GM21576 (cell line): Measurements from ENCODE around the gene GADD45G.

ENCODE experiments used
- ATAC-seq: cut with Tn5 transposase; IDR thresholded peaks from one replicate; pipeline ENCODE4 v1.9.1; 2021; ENCODE audit warnings: mild to moderate bottlenecking, moderate library complexity; ENCODE audit not compliant: unreplicated experiment

The GADD45G gene

DNA sequence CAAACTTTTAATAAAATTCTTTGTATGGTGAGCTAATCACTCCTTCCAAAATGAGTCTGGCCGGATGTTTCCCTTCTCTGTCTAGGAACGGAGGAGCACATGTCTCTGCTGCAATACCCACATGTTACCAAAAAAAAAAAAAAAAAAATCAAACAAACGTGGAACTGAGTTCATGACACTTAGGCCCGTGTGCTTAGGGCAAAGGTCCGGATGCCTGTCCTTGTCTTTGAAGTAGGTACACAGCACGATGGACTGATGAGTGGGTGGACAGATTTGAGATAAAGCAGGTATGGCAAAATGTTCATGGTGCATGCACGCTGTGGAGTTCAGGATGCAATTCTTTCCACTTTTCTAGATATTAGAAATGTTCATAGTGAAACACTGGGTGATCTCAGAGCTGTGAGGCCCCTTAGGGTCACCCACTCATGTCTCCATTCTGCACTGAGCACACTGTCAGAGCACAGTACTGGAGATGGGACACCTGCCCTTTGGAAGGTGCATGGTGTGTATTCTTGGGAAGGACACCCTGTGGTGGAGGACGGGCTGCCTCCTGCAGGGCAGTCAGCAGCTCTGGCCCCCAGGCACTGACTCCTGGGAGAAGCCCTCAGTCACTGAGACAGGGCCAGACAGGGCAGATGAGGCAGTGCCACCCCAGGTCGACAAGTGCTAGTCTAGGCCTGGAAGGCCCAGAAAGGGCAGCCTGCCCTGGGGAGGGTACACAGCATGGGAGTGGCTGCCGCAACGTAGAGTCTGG, 43.6 kb downstream of the GADD45G start:
- ATAC-seq, result no peak

DNA sequence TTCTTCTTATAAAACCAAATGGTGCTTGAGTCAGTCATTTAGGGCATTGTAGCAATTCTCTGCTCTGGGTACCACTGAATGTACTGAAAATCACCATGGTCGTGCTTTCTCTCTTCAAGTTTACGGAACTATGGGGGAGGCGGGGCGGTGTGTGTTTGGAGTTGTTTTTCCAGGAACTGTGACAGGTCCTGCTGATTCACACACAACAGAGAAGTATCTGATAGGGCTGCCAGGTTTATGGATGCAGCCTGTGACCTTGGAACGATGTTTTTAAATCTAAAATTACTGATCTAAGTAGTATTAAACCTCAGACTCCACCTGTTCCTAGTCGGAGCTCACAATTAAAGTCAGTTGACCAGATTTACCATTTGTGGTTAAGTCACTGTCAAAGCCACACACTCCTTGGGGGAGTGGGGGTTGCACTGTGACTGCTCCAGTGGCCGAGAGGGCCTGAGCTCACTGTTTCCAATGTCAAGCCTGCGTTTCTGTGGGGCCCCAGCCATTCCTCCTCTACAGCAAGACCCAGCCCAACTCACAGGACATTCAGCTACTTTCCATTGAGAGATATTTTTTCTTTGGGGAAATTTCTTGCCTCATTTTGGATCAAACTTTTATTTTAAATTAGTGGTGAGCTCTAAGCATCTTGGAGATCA, 44.4 kb downstream of the GADD45G start:
- ATAC-seq, result no peak

DNA sequence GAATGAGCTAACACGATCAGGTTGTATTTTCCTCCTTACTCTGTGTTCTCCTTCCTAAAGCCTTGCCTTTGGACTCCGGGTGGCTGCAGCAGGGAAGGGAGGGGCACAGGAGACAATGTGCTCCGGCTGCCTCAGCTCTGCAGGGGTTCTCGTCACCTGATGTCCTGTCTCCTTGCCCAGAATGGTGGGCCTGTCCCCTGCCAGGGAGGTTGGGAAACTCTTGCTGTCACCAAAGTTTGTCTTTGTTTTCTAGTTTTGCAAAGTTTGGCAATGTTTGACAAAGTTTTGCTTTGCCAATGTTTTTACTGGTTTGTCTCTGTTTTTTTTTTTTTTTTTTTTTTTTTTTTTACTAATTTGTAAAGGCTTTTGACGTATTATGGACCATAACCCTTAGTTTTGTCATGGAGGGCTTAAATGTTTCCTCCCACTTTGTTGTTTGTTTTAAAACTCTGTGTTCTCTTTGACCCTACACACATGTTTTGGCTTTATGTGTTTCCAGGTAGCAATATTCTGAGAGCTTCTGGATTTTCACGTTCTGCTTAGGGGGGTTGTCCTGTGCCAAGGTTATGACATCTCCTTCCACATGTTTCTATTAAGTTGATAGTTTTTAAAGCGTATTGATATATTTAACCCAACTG, 49.3 kb downstream of the GADD45G start:
- no peak for ATAC-seq

DNA sequence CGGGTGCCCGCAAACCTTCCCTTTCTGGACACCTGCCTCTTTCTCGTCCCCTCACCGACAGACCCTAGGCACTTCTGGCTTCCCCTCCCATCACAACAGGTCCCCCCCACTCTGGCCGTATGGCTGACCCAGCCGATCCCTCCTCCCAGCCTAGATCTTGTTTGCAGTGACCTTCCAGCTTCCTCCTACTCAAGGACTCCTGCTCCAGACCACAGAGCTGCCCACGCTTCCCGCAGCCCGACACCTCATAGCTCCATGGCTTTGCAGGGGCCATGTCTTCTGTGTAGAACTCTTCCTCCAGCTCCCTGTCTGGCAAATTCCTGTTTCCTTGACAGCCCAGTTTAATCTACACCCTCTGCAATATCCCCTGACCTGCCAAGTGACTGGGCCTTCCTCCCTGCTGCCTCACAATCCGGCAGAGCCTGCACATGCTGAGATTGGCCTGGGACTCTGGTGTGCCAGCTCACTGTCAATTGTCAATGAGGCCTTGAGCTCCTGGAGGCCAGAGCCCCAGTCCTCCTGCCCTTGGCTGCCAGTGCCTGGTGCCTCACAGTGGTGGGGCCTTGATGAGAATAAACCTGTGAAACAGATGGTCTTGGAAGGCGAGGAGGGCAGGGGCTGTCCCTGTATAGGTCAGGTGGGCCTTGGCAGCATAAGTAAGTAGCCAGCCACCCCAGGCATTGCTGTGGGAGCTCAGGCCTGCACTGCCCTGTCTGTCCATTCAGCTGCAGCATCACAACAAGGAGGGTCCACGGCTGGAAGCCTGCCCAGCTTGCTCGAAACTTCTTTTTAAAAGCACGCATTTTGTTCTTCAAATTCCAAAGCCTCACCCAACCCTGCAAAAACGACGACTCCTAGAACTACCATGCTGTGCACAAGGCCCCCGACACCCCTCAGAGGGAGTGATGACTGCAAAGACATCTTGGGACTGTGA, 50.5 kb downstream of the GADD45G start:
- ATAC-seq, result no peak
